Fibroblast of lung (primary cell): Measurements from ENCODE around the gene SEMA6B. TPM values are rescaled to one million over a fixed set of nuclear protein-coding genes. Genes with fewer than 3 reads are reported as not detected.

ENCODE experiments used
- DNase-seq, 2 donors: peaks; one replicate each; pipeline versions ENCODE4 v3.0.0 to v3.0.0-alpha.2; 2010; ENCODE audit warnings: low read depth in 2 of 2
- H2AFZ ChIP-seq: 2 replicates; pipeline ENCODE4 v1.5.1; 2012; ENCODE audit warnings: low read length, control low read depth, inconsistent platforms
- H3K27ac ChIP-seq: 2 replicates; pipeline ENCODE4 v1.5.1; 2011; ENCODE audit warnings: low read length, control low read depth; ENCODE audit not compliant: insufficient read depth
- H3K27me3 ChIP-seq: 2 replicates; pipeline ENCODE4 v1.5.1; 2011; ENCODE audit warnings: mild to moderate bottlenecking, low read length; ENCODE audit not compliant: control insufficient read depth, insufficient read depth
- H3K36me3 ChIP-seq: 2 replicates; pipeline ENCODE4 v1.5.1; 2011; ENCODE audit warnings: low read length; ENCODE audit not compliant: control insufficient read depth, insufficient read depth
- H3K4me1 ChIP-seq: 2 replicates; pipeline ENCODE4 v1.5.1; 2011; ENCODE audit warnings: low read length; ENCODE audit not compliant: control insufficient read depth, insufficient read depth; ENCODE audit errors: extremely low read depth
- H3K4me2 ChIP-seq: 2 replicates; pipeline ENCODE4 v1.5.1; 2011; ENCODE audit warnings: low read length, control low read depth; ENCODE audit not compliant: insufficient read depth; ENCODE audit errors: extremely low read depth
- H3K4me3 ChIP-seq, 4 experiments: fragments of 200-600 bp in 1 of 4; sonication (generic) in 1 of 4; replicated peaks in 1 of 4; 2 replicates each; pipeline ENCODE4 v1.5.1; 2011 to 2016; ENCODE audit warnings: low read length in 4 of 4, low read depth in 3 of 4, mild to moderate bottlenecking in 3 of 4, control low read depth in 2 of 4, inconsistent platforms in 1 of 4, mixed read lengths in 1 of 4; ENCODE audit not compliant: insufficient read depth in 1 of 4; ENCODE audit errors: control extremely low read depth in 1 of 4
- H3K79me2 ChIP-seq: 2 replicates; pipeline ENCODE4 v1.5.1; 2012; ENCODE audit warnings: mild to moderate bottlenecking, low read length, inconsistent platforms; ENCODE audit not compliant: control insufficient read depth, insufficient read depth
- H3K9ac ChIP-seq: 2 replicates; pipeline ENCODE4 v1.5.1; 2011; ENCODE audit warnings: mild to moderate bottlenecking, low read length, control low read depth; ENCODE audit not compliant: insufficient read depth
- H3K9me3 ChIP-seq: 2 replicates; pipeline ENCODE4 v1.5.1; 2012; ENCODE audit warnings: low read depth, low read length; ENCODE audit not compliant: control insufficient read depth, insufficient read depth
- H4K20me1 ChIP-seq: 2 replicates; pipeline ENCODE4 v1.5.1; 2011; ENCODE audit warnings: low read length; ENCODE audit not compliant: control insufficient read depth, insufficient read depth; ENCODE audit errors: extremely low read depth
- EZH2 ChIP-seq: IDR thresholded peaks from 2 replicates; pipeline ENCODE4 v1.5.1; 2012; ENCODE audit warnings: low read length, control low read depth, mild to moderate bottlenecking; ENCODE audit errors: missing control alignments
- polyA plus RNA-seq, 2 donors: library from polyadenylated mRNA; depleted of rRNA in 1 of 2; stranded (reverse) in 1 of 2; unstranded in 1 of 2; fragments of >200 nt; gene quantifications; 2 replicates each; pipeline ENCODE4 v1.2.1, GENCODE V29; 2011 to 2012; ENCODE audit warnings: missing spikeins in 1 of 2
- total RNA-seq: library from RNA; depleted of rRNA; stranded (reverse); fragments of >200 nt; gene quantifications from 2 replicates; pipeline ENCODE4 v1.2.1, GENCODE V29; 2014
- TF ChIP-seq, protein P1 (sequence below), 2 donors: IDR thresholded peaks in 1 of 2; conservative IDR thresholded peaks in 1 of 2; 1 replicate in 1 of 2; 2 replicates in 1 of 2; pipeline ENCODE4 v1.5.1; 2011 to 2012; ENCODE audit warnings: low read length in 2 of 2, control low read depth in 1 of 2, inconsistent platforms in 1 of 2, low read depth in 1 of 2, mild to moderate bottlenecking in 1 of 2

The SEMA6B gene
- total and polyA plus RNA-seq, 2 donors (not counting 1 experiment from before 2014, with no cell fraction given), result under 0.01 to 0.31 TPM

- no peak within 1 kb of the TSS for H2AFZ ChIP-seq
- no peak within 1 kb of the TSS for H3K9ac ChIP-seq
- H3K27me3 ChIP-seq, result peaks cover 4% of the 10 kb centered on the region
- no peaks in the 10 kb centered on the region for H3K79me2 ChIP-seq
- no peaks in the 10 kb centered on the region for H3K36me3 ChIP-seq
- H4K20me1 ChIP-seq, result no peaks in the 10 kb centered on the region
- no peak for TF ChIP-seq EZH2
- TF ChIP-seq, protein P1, sequence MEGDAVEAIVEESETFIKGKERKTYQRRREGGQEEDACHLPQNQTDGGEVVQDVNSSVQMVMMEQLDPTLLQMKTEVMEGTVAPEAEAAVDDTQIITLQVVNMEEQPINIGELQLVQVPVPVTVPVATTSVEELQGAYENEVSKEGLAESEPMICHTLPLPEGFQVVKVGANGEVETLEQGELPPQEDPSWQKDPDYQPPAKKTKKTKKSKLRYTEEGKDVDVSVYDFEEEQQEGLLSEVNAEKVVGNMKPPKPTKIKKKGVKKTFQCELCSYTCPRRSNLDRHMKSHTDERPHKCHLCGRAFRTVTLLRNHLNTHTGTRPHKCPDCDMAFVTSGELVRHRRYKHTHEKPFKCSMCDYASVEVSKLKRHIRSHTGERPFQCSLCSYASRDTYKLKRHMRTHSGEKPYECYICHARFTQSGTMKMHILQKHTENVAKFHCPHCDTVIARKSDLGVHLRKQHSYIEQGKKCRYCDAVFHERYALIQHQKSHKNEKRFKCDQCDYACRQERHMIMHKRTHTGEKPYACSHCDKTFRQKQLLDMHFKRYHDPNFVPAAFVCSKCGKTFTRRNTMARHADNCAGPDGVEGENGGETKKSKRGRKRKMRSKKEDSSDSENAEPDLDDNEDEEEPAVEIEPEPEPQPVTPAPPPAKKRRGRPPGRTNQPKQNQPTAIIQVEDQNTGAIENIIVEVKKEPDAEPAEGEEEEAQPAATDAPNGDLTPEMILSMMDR (conservative IDR thresholded peaks at IDR 0.05 in 1 of 2, IDR thresholded peaks at IDR 0.05 in 1 of 2; ENCODE audit: low read depth in 1 of 2, low read length in 2 of 2), result no peak
- H3K4me3 ChIP-seq, result peak within 1 kb of the TSS in 1 of 4 experiments; percentile 9
- no peaks in the 10 kb centered on the region for H3K4me1 ChIP-seq
- peak; percentile 29 to 47 for DNase-seq
- H3K27ac ChIP-seq, result no peak within 1 kb of the TSS
- H3K9me3 ChIP-seq, result no peaks in the 10 kb centered on the region
- H3K4me2 ChIP-seq, result peak within 1 kb of the TSS; percentile 40
These were observed 24.4 kb downstream of the SEMA6B start, which contains the start of gene PLIN5 for GRCh38 chr19:4534836-4535658. TSS of gene PLIN5 (minus strand) at chr19:4535224. CDS start at chr19:4534074, 1,150 bp downstream.

DNA sequence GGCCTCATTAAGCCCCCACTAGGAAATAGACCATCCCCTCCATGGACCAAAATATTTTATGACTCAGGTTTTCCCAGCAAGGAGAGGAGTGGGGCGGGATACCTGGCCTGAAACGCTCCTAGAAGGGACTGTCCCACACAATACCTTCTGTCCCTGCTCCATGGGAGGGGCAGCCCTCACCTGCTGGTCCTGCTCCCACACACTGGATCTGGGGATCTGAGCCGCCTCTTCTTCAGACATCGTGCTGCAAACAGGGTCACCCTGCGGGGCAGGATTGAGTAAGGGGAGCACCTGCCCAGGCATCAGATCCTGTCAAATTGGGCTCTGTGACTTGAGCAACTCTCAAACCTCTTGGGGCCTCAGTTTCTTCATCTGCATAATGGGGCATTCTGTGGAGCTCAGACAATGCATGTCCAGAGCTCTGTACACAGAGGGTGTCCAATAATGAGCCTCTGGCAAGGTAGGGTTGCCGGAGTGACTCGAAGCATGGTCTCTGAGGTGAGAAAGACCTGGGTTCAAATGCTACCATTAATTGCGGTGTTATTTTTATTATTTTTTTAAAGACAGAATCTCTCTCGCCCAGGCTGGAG lies 25.6 kb downstream of the SEMA6B start:
- no peaks in the 10 kb centered on the region for H4K20me1 ChIP-seq
- DNase-seq, result no peak
- H3K9ac ChIP-seq, result no peak overlapping the region
- H3K9me3 ChIP-seq, result no peaks in the 10 kb centered on the region
- peaks cover 7% of the 10 kb centered on the region for H3K27me3 ChIP-seq
- H2AFZ ChIP-seq, result no peak overlapping the region
- H3K4me2 ChIP-seq, result no peak overlapping the region
- H3K79me2 ChIP-seq, result no peaks in the 10 kb centered on the region
- H3K27ac ChIP-seq, result no peak overlapping the region
- no peak for TF ChIP-seq EZH2
- TF ChIP-seq, protein P1 (conservative IDR thresholded peaks at IDR 0.05 in 1 of 2, IDR thresholded peaks at IDR 0.05 in 1 of 2; ENCODE audit: low read depth in 1 of 2, low read length in 2 of 2), result no peak
- no peak overlapping the region for H3K4me3 ChIP-seq
- no peaks in the 10 kb centered on the region for H3K4me1 ChIP-seq
- H3K36me3 ChIP-seq, result no peaks in the 10 kb centered on the region

DNA sequence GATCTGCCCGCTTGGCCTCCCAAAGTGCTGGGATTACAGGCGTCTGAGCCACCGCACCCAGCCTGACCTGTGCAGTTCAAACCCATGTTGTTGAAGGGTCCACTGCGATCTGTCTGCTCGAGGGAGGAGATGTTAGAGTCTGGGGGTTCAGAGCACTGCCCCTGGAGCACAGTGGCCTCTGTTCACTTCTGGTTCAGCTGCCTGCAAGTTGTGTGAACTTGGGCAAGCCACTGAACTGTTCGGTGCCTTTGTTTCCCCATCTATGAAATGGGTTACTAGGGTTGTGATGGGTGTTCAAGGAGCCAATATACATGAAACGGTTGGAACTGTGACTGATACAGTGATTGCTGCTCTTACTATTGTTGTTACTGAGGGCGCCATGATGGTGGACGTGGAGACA lies 26.1 kb downstream of the SEMA6B start:
- Histone ChIP-seq H3K27me3 (peaks cover 7% of the 10 kb centered on the region), H3K36me3 (no peaks in the 10 kb centered on the region), H3K4me3 (no peak overlapping the region), H3K9me3 (no peaks in the 10 kb centered on the region), H3K79me2 (no peaks in the 10 kb centered on the region), H3K4me1 (no peaks in the 10 kb centered on the region), H4K20me1 (no peaks in the 10 kb centered on the region), H3K27ac (no peak overlapping the region), H3K9ac (no peak overlapping the region), H2AFZ (no peak overlapping the region), H3K4me2 (no peak overlapping the region)
- TF ChIP-seq, protein P1 (conservative IDR thresholded peaks at IDR 0.05 in 1 of 2, IDR thresholded peaks at IDR 0.05 in 1 of 2; ENCODE audit: low read depth in 1 of 2, low read length in 2 of 2), result no peak
- TF ChIP-seq EZH2, result no peak
- DNase-seq, result no peak
